D341Med (cell line): ENCODE results near the gene BCAS2.

Source experiments
- DNase-seq: peaks from one replicate; pipeline ENCODE4 v3.0.0; 2012; ENCODE audit warnings: low spot score

BCAS2 gene

DNA sequence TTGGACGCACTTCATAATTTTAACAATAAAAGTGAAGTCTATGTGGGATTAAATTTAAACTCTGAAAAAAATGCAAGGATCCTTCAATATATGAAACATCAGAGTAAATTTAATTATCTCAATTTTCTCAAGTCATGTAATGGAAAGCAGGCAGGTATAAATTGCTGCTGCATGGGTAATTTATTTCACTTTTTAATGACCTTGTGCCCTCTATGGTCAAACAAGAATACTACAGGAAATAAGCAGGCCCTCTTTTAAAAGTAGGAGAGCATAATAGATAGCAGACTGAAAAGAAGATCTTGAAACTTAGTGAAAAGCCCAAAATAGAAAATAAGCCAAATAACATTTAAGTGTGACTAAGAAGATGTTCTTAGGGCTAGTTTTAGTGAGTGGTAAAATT lies 22.9 kb downstream of the BCAS2 start:
- DNase-seq, result no peak

GRCh38 chr1:114554577-114554976 lies 26.8 kb downstream of the BCAS2 start:
- peak; percentile 44 for DNase-seq

DNA sequence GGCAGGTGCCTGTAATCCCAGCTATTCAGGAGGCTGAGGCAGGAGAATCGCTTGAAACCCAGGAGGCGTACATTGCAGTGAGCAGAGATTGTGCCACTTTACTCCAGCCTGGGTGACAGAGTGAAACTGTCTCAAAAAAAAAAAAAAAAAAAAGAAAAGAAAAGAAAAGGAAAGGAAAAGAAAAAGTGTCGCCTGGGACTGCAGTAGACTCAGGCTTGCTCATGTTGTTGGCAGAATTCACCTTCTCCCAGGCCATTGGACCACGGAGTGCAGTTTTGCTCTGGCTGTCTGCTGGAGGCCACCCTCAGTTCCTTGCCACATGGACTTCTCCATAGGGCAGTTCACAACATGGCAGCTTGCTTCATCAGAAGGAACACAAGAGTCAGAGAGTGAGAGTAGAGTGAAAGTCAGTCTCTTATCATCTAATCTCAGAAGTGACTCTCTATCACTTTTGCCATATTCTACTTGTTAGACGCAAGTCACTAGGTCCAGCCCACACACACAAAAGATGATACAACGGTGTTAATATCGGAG lies 29.2 kb downstream of the BCAS2 start:
- no peak for DNase-seq

DNA sequence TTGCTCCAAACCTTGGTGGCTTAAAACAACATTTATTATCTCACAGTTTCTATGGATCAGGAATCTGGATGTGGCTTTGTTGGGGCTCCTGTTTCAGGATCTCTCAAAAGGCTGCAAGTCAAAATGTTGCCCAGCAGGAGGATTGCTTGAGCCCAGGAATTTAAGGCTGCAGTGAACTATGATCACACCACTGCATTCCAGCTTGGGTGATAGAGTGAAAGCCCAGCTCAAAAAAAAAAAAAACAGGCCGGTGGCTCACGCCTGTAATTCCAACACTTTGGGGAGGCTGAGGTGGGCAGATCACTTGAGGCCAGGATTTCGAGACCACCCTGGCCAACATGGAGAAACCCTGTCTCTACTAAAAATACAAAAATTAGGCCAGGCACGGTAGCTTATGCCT lies 30.0 kb downstream of the BCAS2 start:
- DNase-seq, result no peak

DNA sequence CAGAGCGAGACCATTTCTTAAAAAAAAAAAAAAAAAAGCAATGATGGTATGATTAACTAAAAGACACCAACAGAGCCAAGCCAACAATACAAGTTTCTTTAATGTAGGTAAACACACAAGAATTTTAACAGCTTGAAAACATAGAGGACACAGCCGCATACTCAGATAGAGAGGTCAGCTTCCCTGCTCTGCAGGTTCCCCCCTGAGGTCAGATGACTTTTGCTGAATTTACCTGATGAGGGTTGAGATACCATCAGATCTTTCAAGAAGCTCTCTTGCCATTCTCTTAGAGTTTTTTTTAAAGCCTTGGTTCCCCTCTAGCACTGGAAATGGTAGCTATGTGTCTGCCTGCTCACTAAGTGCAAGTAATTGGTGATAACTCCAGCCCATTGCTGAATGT lies 31.1 kb downstream of the BCAS2 start:
- DNase-seq, result no peak

- DNase-seq, result no peak
Observed at GRCh38 chr1:114549137-114549536, 32.3 kb downstream of the BCAS2 start.

- DNase-seq, result no peak
Observed at GRCh38 chr1:114547076-114547475, 34.3 kb downstream of the BCAS2 start.

DNA sequence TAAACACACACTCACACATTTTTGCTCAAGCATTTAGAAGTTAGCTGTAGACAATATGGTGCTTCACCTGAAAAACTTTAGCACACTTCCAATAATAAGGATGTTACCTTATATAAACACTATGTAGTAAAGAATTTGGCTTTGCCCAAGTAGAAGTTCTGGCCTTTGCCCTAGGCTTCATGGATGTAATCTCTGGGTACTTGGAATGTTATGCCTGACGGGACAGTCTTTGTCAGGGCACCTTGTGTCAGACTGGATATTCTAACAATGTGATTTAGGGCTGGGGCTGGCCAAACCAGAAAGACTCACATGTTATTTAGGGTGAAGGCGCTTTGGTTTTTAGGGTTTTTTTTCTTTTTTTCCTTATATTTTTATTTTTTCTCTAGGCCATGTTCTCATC lies 35.6 kb downstream of the BCAS2 start:
- DNase-seq, result no peak

DNA sequence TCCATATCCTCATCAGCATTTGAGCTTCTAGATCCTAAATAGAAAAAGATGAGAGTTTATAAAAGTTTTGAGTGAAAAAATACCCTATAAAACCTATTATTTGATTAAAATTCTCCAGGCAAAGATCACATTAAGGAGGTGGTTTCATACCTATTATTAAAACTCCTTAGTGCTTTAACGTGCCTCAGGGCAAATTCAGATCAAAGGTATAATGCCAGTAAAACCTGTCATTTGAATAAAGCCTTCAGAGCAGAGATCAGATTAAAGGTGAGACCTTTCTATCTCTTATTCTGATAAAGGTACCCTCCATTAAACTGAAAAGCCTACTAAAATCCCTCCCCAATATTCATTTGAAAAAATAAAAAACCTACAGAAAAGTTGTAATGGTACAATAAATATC lies 36.1 kb downstream of the BCAS2 start:
- DNase-seq, result no peak

- DNase-seq, result no peak
Observed at GRCh38 chr1:114540821-114541220, 40.6 kb downstream of the BCAS2 start.

DNA sequence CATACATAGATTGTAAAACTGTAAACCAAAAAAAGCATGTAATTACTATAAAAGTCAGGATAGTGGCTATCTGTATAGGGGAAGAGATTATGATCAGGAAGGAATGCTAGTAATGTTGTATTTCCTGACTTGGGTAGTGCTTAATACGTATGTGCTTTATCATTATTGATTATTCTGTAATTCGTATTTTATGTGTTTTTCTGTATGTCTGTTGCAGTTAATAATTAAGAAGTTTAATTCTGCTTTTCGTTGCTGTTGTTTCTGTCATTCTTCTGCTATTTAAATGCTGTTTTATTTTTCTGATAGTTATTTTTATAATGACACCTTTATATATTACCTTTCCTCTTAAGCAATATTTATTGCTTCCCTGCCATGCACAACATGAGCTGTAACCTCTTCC lies 41.1 kb downstream of the BCAS2 start:
- DNase-seq, result no peak

- DNase-seq, result no peak
Observed at GRCh38 chr1:114536043-114536442, 45.4 kb downstream of the BCAS2 start.

GRCh38 chr1:114535401-114535800 lies 46.0 kb downstream of the BCAS2 start:
- no peak for DNase-seq

GRCh38 chr1:114531094-114531493 lies 50.3 kb downstream of the BCAS2 start:
- no peak for DNase-seq

GRCh38 chr1:114530224-114530623 lies 51.2 kb downstream of the BCAS2 start:
- no peak for DNase-seq

GRCh38 chr1:114524944-114525343 lies 56.5 kb downstream of the BCAS2 start:
- DNase-seq, result no peak

- no peak for DNase-seq
Observed at GRCh38 chr1:114522264-114522575, 59.2 kb downstream of the BCAS2 start.

DNA sequence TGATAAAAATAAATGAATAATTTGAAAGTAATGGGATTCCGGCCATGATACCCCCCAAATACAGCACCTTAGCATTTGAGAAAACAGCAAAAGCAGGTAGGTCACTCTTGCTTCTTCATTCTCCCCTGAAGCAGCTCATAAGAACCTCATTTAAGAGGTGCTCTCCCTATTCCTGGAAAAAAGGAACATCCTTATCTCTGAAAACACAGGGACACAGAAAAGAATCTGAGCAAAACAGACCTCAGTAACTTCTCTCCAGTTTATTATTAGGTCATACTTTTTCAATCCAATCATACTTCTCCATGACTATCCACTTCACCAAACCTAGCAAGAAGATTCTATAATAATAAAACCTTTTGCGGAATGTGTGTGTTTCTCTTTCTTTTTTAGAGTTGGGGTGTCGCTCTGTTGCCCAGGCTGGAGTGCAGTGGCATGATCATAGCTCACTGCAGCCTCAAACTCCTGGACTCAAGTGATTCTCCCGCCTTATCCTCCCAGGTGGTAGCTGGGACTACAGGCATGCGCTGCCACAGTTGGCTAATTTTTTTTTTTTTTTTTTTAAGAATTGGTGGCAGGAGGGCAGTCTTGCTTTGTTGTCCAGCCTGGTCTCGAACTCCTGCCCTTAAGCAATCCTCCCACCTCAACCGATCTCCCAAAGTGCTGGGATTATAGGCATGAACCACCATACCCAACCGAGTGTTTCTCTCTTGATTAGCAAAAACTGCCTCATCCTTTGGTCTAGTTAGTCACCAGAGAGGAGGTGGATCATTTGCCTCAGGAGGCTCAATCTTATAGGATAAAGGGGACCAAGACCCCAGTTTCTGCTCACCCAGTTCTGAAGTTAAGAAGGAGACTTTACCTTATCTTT lies 59.8 kb downstream of the BCAS2 start:
- no peak for DNase-seq
